ENCODE measurements around the gene SPACDR. TPM values are rescaled to one million over a fixed set of nuclear protein-coding genes. Genes with fewer than 3 reads are reported as not detected.

The SPACDR gene
- total and polyA plus RNA-seq, 9 of the 15 experiments (the other 6 are each of a cell fraction or from before 2014, with no cell fraction given): 0.07 to 0.55 (median 0.14) TPM; not detected in 1

DNA sequence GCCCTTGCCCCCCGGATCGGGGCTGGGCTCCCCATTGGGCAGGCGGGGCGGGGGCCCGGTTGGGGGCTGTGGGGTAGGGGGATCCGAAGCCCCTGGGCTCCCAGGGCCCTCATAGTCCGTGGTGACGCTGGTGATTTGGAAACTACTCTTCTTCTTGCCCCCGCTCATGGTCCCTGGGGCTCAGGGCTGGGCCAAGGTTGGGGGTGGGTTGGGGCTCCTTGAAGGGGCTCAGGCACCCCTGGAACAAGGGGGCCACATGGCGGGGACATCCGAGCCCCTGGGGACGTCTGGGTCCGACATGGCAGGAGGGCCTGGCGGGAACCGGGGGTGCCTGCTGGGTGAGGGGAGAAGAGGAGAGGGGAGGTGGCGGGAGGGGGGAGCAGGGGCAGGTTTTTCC lies 13.8 kb upstream of the SPACDR start:
- Histone ChIP-seq H3K4me3 (peak overlapping the region; percentile 86), H2AFZ (ENCODE audit: low read depth, low read length) (no peak overlapping the region), H3K4me1 (replicated peaks in 1 of 2; ENCODE audit: control insufficient read depth in 2 of 2, insufficient read depth in 2 of 2, low read length in 2 of 2) (peaks cover 42 to 77% of the 10 kb centered on the region in 2 experiments), H3K36me3 (ENCODE audit: control insufficient read depth, insufficient read depth, low read length) (peaks cover 41% of the 10 kb centered on the region), H3K79me2 (ENCODE audit: control insufficient read depth, insufficient read depth, low read length) (peaks cover 55% of the 10 kb centered on the region), H3K9me1 (ENCODE audit: control insufficient read depth, insufficient read depth, low read length) (peaks cover 4% of the 10 kb centered on the region), H3K4me2 (ENCODE audit: insufficient read depth, low read length) (peak overlapping the region; percentile 86), H3K27ac (ENCODE audit: extremely low read depth, low read depth, low read length) (peak overlapping the region; percentile 82), H3K27me3 (ENCODE audit: control insufficient read depth in 2 of 2, insufficient read depth in 2 of 2, low read length in 2 of 2) (no peaks in the 10 kb centered on the region), H3K9ac (ENCODE audit: insufficient read depth in 1 of 2, low read depth in 2 of 2, low read length in 2 of 2) (peak overlapping the region; percentile 76 to 94), H4K20me1 (replicated peaks; ENCODE audit: control insufficient read depth, insufficient read depth, low read length) (peaks cover 19% of the 10 kb centered on the region; the same call in 1 of the 2 replicates), H3K9me3 (replicated peaks; ENCODE audit: control insufficient read depth, insufficient read depth, low read depth, low read length) (no peaks in the 10 kb centered on the region)
- ChIA-PET CTCF (ENCODE audit: low intra/inter-chr PET ratio) (interaction anchor here (0.7 to 1.0 kb wide), 2 partner anchors 9 kb away, joined by 3 to 4 read pairs; no protein-coding TSS in a partner anchor), POLR2A (interaction anchor here (0.6 to 1.6 kb wide), 4 partner anchors 17 to 358 kb away, joined by 3 to 10 read pairs (median 4); partner anchors contain the start of genes MEPCE and ZCWPW1)
- BruUV-seq (replicated peaks): no TSS peak
- DNase-seq (ENCODE audit: extremely low read depth in 1 of 4, low spot score in 3 of 4) (peak in 2 of 4 experiments; percentile 44 to 54), ATAC-seq (peak; percentile 2), FAIRE-seq (no peak)
- intact Hi-C loops (cut with micrococcal nuclease) (no loop called here), in situ Hi-C loops (cut with MboI) (no loop called here)
- 0% methylated on average over 7 of the region's 16 CpGs for WGBS (ENCODE audit: insufficient coverage, low coverage, missing lambda C conversion rate)
- TF ChIP-seq SAFB (IDR thresholded peaks at IDR 0.05; ENCODE audit: borderline replicate concordance, low read depth, low read length): no peak
- no peak for TF ChIP-seq ZFP1 (CRISPR knock-in tag; IDR thresholded peaks at IDR 0.05)
- no peak for TF ChIP-seq CCNT2 (IDR thresholded peaks at IDR 0.05; ENCODE audit: borderline replicate concordance, extremely low read depth, insufficient read length, low read depth, low read length)
- TF ChIP-seq ZBTB7A (IDR thresholded peaks at IDR 0.05; ENCODE audit: borderline replicate concordance, control insufficient read depth, low read depth, low read length): peak; percentile 42; the same call in 1 of the 2 replicates

Measured in K562 (cell line).